Stimulated activated naive CD8-positive, alpha-beta T cell treated with anti-CD3 and anti-CD28 coated beads, Interleukin-15, amount 100 ng/mL, for 72 hours (primary cell): ENCODE measurements around the gene TM4SF20.
A peak's percentile ranks its signal among the peaks of the same experiment; 100 is the strongest.

ENCODE experiments used
- ATAC-seq: fragments of 150-1000 bp; cut with Tn5 transposase; 2 replicates; pipeline ENCODE4 v1.10.0; 2021; ENCODE audit warnings: mild to moderate bottlenecking, moderate library complexity
- DNase-seq, 2 donors: peaks; one replicate each; pipeline ENCODE4 v3.0.0; 2021 to 2022
- H3K27ac Mint-ChIP-seq, 2 donors: one replicate each; pipeline ENCODE4 v1.8.0; 2022; ENCODE audit warnings: mild to moderate bottlenecking in 2 of 2, mixed read lengths in 2 of 2, moderate library complexity in 2 of 2
- H3K27me3 Mint-ChIP-seq: one replicate; pipeline ENCODE4 v1.8.0; 2022; ENCODE audit warnings: mixed read lengths
- H3K4me1 Mint-ChIP-seq: one replicate; pipeline ENCODE4 v1.8.0; 2022; ENCODE audit warnings: mild to moderate bottlenecking, mixed read lengths
- H3K4me3 Mint-ChIP-seq, 2 donors: one replicate each; pipeline ENCODE4 v1.8.0; 2022; ENCODE audit warnings: mild to moderate bottlenecking in 2 of 2, mixed read lengths in 2 of 2, moderate library complexity in 1 of 2
- H3K9me3 Mint-ChIP-seq, 2 donors: one replicate each; pipeline ENCODE4 v1.8.0; 2022; ENCODE audit warnings: mixed read lengths in 2 of 2

TM4SF20 gene

GRCh38 chr2:227363756-227364155, 15.3 kb downstream of the TM4SF20 start:
- ATAC-seq (no peak), DNase-seq (no peak)
- H3K27ac Mint-ChIP-seq: no peak overlapping the region
- H3K4me3 Mint-ChIP-seq: no peak overlapping the region
- H3K27me3 Mint-ChIP-seq: no peaks in the 10 kb centered on the region
- H3K4me1 Mint-ChIP-seq: peaks cover 7% of the 10 kb centered on the region
- H3K9me3 Mint-ChIP-seq: no peaks in the 10 kb centered on the region

GRCh38 chr2:227360351-227360750, 18.8 kb downstream of the TM4SF20 start:
- Mint-ChIP-seq H3K27ac (no peak overlapping the region), H3K27me3 (no peaks in the 10 kb centered on the region), H3K4me3 (no peak overlapping the region), H3K9me3 (no peaks in the 10 kb centered on the region), H3K4me1 (peaks cover 7% of the 10 kb centered on the region)
- ATAC-seq: no peak
- DNase-seq: no peak

- Mint-ChIP-seq H3K9me3 (no peaks in the 10 kb centered on the region), H3K4me3 (peak overlapping the region in 1 of 2 donors; percentile 35), H3K4me1 (peaks cover 16% of the 10 kb centered on the region), H3K27ac (peak overlapping the region; percentile 55 to 69), H3K27me3 (no peaks in the 10 kb centered on the region)
- no peak for DNase-seq
- ATAC-seq: peak; percentile 70
These were observed 27.5 kb downstream of the TM4SF20 start for GRCh38 chr2:227351639-227352038.

- H3K27ac Mint-ChIP-seq: no peak overlapping the region
- DNase-seq (no peak), ATAC-seq (no peak)
- H3K4me1 Mint-ChIP-seq: peaks cover 16% of the 10 kb centered on the region
- H3K4me3 Mint-ChIP-seq: no peak overlapping the region
- no peaks in the 10 kb centered on the region for H3K27me3 Mint-ChIP-seq
- no peaks in the 10 kb centered on the region for H3K9me3 Mint-ChIP-seq
These were observed 29.0 kb downstream of the TM4SF20 start for GRCh38 chr2:227349989-227350612.

- DNase-seq: no peak
- no peak for ATAC-seq
- H3K4me1 Mint-ChIP-seq: peaks cover 16% of the 10 kb centered on the region
- H3K9me3 Mint-ChIP-seq: no peaks in the 10 kb centered on the region
- H3K4me3 Mint-ChIP-seq: no peak overlapping the region
- no peaks in the 10 kb centered on the region for H3K27me3 Mint-ChIP-seq
- H3K27ac Mint-ChIP-seq: no peak overlapping the region
These were observed 30.8 kb downstream of the TM4SF20 start for GRCh38 chr2:227348324-227348723.

GRCh38 chr2:227347117-227347516, 32.0 kb downstream of the TM4SF20 start:
- H3K4me1 Mint-ChIP-seq: peaks cover 16% of the 10 kb centered on the region
- ATAC-seq: no peak
- DNase-seq: no peak
- no peaks in the 10 kb centered on the region for H3K9me3 Mint-ChIP-seq
- H3K27ac Mint-ChIP-seq: no peak overlapping the region
- no peak overlapping the region for H3K4me3 Mint-ChIP-seq
- H3K27me3 Mint-ChIP-seq: no peaks in the 10 kb centered on the region

GRCh38 chr2:227344231-227344630, 34.9 kb downstream of the TM4SF20 start:
- H3K4me3 Mint-ChIP-seq: no peak overlapping the region
- no peaks in the 10 kb centered on the region for H3K9me3 Mint-ChIP-seq
- H3K4me1 Mint-ChIP-seq: no peaks in the 10 kb centered on the region
- no peak overlapping the region for H3K27ac Mint-ChIP-seq
- no peaks in the 10 kb centered on the region for H3K27me3 Mint-ChIP-seq
- no peak for DNase-seq
- no peak for ATAC-seq

GRCh38 chr2:227341553-227341952, 37.6 kb downstream of the TM4SF20 start:
- H3K4me3 Mint-ChIP-seq: no peak overlapping the region
- ATAC-seq: no peak
- H3K27ac Mint-ChIP-seq: no peak overlapping the region
- H3K27me3 Mint-ChIP-seq: no peaks in the 10 kb centered on the region
- H3K4me1 Mint-ChIP-seq: no peaks in the 10 kb centered on the region
- no peak for DNase-seq
- H3K9me3 Mint-ChIP-seq: no peaks in the 10 kb centered on the region

- Mint-ChIP-seq H3K4me3 (no peak overlapping the region), H3K27ac (no peak overlapping the region), H3K27me3 (no peaks in the 10 kb centered on the region), H3K4me1 (no peaks in the 10 kb centered on the region), H3K9me3 (no peaks in the 10 kb centered on the region)
- no peak for DNase-seq
- ATAC-seq: no peak
These were observed 39.0 kb downstream of the TM4SF20 start for GRCh38 chr2:227340106-227340505.

GRCh38 chr2:227339098-227339599, 40.0 kb downstream of the TM4SF20 start:
- Mint-ChIP-seq H3K27me3 (no peaks in the 10 kb centered on the region), H3K4me3 (no peak overlapping the region), H3K27ac (peak overlapping the region in 1 of 2 donors; percentile 63), H3K4me1 (no peaks in the 10 kb centered on the region), H3K9me3 (no peaks in the 10 kb centered on the region)
- ATAC-seq (no peak), DNase-seq (no peak)

- ATAC-seq (no peak), DNase-seq (no peak)
- Mint-ChIP-seq H3K4me3 (no peak overlapping the region), H3K4me1 (peaks cover 2% of the 10 kb centered on the region), H3K9me3 (no peaks in the 10 kb centered on the region), H3K27ac (no peak overlapping the region), H3K27me3 (no peaks in the 10 kb centered on the region)
These were observed 41.7 kb downstream of the TM4SF20 start for GRCh38 chr2:227337442-227337841.

GRCh38 chr2:227335713-227336112, 43.4 kb downstream of the TM4SF20 start:
- Mint-ChIP-seq H3K27ac (peak overlapping the region in 1 of 2 donors; percentile 28), H3K27me3 (no peaks in the 10 kb centered on the region), H3K4me1 (peaks cover 6% of the 10 kb centered on the region), H3K4me3 (no peak overlapping the region), H3K9me3 (no peaks in the 10 kb centered on the region)
- no peak for ATAC-seq
- DNase-seq: no peak

GRCh38 chr2:227326783-227327182, 52.3 kb downstream of the TM4SF20 start:
- peaks cover 0 to 6% of the 10 kb centered on the region in 2 donors for H3K9me3 Mint-ChIP-seq
- no peak overlapping the region for H3K27ac Mint-ChIP-seq
- H3K4me3 Mint-ChIP-seq: peak overlapping the region in 1 of 2 donors; percentile 90
- H3K27me3 Mint-ChIP-seq: peaks cover 7% of the 10 kb centered on the region
- DNase-seq: no peak
- peaks cover 44% of the 10 kb centered on the region for H3K4me1 Mint-ChIP-seq
- no peak for ATAC-seq

GRCh38 chr2:227325839-227326195, 53.3 kb downstream of the TM4SF20 start:
- peaks cover 7% of the 10 kb centered on the region for H3K27me3 Mint-ChIP-seq
- H3K4me1 Mint-ChIP-seq: peaks cover 44% of the 10 kb centered on the region
- peak overlapping the region; percentile 91 to 97 for H3K27ac Mint-ChIP-seq
- no peak for DNase-seq
- H3K4me3 Mint-ChIP-seq: peak overlapping the region; percentile 90 to 94
- no peak for ATAC-seq
- H3K9me3 Mint-ChIP-seq: peaks cover 0 to 6% of the 10 kb centered on the region in 2 donors

- Mint-ChIP-seq H3K4me1 (peaks cover 44% of the 10 kb centered on the region), H3K27ac (peak within 1 kb of the TSS; percentile 91 to 97), H3K9me3 (peaks cover 0 to 6% of the 10 kb centered on the region in 2 donors), H3K4me3 (peak within 1 kb of the TSS; percentile 90 to 94), H3K27me3 (peaks cover 7% of the 10 kb centered on the region)
- peak; percentile 99 for ATAC-seq
- DNase-seq: peak; percentile 91 to 96
These were observed 53.9 kb downstream of the TM4SF20 start, which contains the start of gene MFF for GRCh38 chr2:227324995-227325838. TSS of gene MFF (plus strand) at chr2:227325251. CDS start at chr2:227330666, 5,415 bp downstream.

- Mint-ChIP-seq H3K9me3 (peaks cover 0 to 6% of the 10 kb centered on the region in 2 donors), H3K4me1 (peaks cover 44% of the 10 kb centered on the region), H3K27ac (no peak overlapping the region), H3K4me3 (peak overlapping the region; percentile 90 to 94), H3K27me3 (peaks cover 7% of the 10 kb centered on the region)
- DNase-seq: peak in 1 of 2 donors; percentile 5
- ATAC-seq: no peak
These were observed 54.5 kb downstream of the TM4SF20 start for GRCh38 chr2:227324642-227324994.
